GM12801 (cell line): ENCODE results near the gene IL6.

Experiments
- CTCF ChIP-seq: IDR thresholded peaks from one replicate; pipeline ENCODE4 v1.5.1; 2011; ENCODE audit warnings: control low read depth; ENCODE audit not compliant: insufficient read length; ENCODE audit errors: extremely low read depth

IL6 gene

GRCh38 chr7:22726907-22727713, at the start of gene IL6:
Gene IL6 (plus strand): TSS chr7:22727200. CDS start chr7:22727263, 63 bp downstream.
- no peak for TF ChIP-seq CTCF

- TF ChIP-seq CTCF = no peak
These were observed 49.3 kb upstream of the IL6 start for GRCh38 chr7:22677680-22678079.

GRCh38 chr7:22680482-22680911, 46.5 kb upstream of the IL6 start:
- no peak for TF ChIP-seq CTCF

- no peak for TF ChIP-seq CTCF
These were observed 45.7 kb upstream of the IL6 start for GRCh38 chr7:22681312-22681711.

- TF ChIP-seq CTCF = no peak
These were observed 44.9 kb upstream of the IL6 start for GRCh38 chr7:22681852-22682657.

GRCh38 chr7:22683379-22683778, 43.6 kb upstream of the IL6 start:
- TF ChIP-seq CTCF = no peak

- TF ChIP-seq CTCF = no peak
These were observed 40.4 kb upstream of the IL6 start for GRCh38 chr7:22686620-22687019.
